Naive thymus-derived CD8-positive, alpha-beta T cell (primary cell): ENCODE measurements around the gene TFEB. TPM values are rescaled to one million over a fixed set of nuclear protein-coding genes. Genes with fewer than 3 reads are reported as not detected.
A peak's percentile ranks its signal among the peaks of the same experiment; 100 is the strongest.

ENCODE experiments used
- ATAC-seq, 2 donors: fragments of 150-1000 bp; cut with Tn5 transposase in 1 of 2; sonication (Bioruptor Pico), chemical (Tn5 transposase) in 1 of 2; 1 replicate in 1 of 2; 2 replicates in 1 of 2; pipeline ENCODE4 v1.10.0; 2021; ENCODE audit warnings: mild to moderate bottlenecking in 2 of 2, moderate library complexity in 2 of 2
- POLR2A ChIA-PET: fragments of 350-600 bp; sonication (Branson Sonifier 250); formaldehyde crosslinking; loops from one replicate; lab custom pipeline; 2021; ENCODE audit warnings: antibody characterized with exemption; lab: Charles Lee
- DNase-seq, 10 donors: peaks; one replicate each; pipeline versions ENCODE4 v3.0.0 to v3.0.0-alpha.2; 2020 to 2022
- H3K27ac Mint-ChIP-seq, 10 donors: one replicate each; pipeline ENCODE4 v1.8.0; 2020 to 2022; ENCODE audit warnings: mild to moderate bottlenecking in 10 of 10, mixed read lengths in 10 of 10, moderate library complexity in 4 of 10, inconsistent platforms in 1 of 10
- H3K27me3 Mint-ChIP-seq, 5 donors: one replicate each; pipeline ENCODE4 v1.8.0; 2021 to 2022; ENCODE audit warnings: mixed read lengths in 5 of 5
- H3K36me3 Mint-ChIP-seq, 3 donors: one replicate each; pipeline ENCODE4 v1.8.0; 2020 to 2022; ENCODE audit warnings: mixed read lengths in 3 of 3, mild to moderate bottlenecking in 2 of 3, inconsistent platforms in 1 of 3
- H3K4me1 Mint-ChIP-seq, 4 donors: one replicate each; pipeline ENCODE4 v1.8.0; 2021 to 2022; ENCODE audit warnings: mixed read lengths in 4 of 4
- H3K4me3 Mint-ChIP-seq, 10 donors: one replicate each; pipeline ENCODE4 v1.8.0; 2020 to 2022; ENCODE audit warnings: mild to moderate bottlenecking in 10 of 10, mixed read lengths in 10 of 10, moderate library complexity in 6 of 10, inconsistent platforms in 1 of 10
- H3K9me3 Mint-ChIP-seq, 9 donors: one replicate each; pipeline ENCODE4 v1.8.0; 2020 to 2022; ENCODE audit warnings: mixed read lengths in 9 of 9, mild to moderate bottlenecking in 3 of 9, inconsistent platforms in 1 of 9, moderate library complexity in 1 of 9
- polyA plus RNA-seq, 3 donors: library from polyadenylated mRNA; unstranded; fragments of 300-500 nt; fragmentation: Illumina TruSeq; gene quantifications; one replicate each; pipeline ENCODE4 v1.2.3, GENCODE V29; 2021
- total RNA-seq, 8 experiments: library from RNA in 2 of 8; stranded (reverse) in 2 of 8; gene quantifications; one replicate each; pipeline ENCODE4 v1.2.3 and lab custom pipeline; 2021 to 2026

TFEB gene
- total and polyA plus RNA-seq, 5 experiments from 2014 or later = 2.6 to 10.8 (median 9.2) TPM

- Mint-ChIP-seq H3K4me1 (peaks cover 0 to 20% (median 2%) of the 10 kb centered on the region in 4 donors), H3K4me3 (no peak overlapping the region)
- no peak for DNase-seq
Observed at GRCh38 chr6:41695825-41696224, 39.6 kb downstream of the TFEB start.

GRCh38 chr6:41694815-41695526 lies 40.4 kb downstream of the TFEB start:
- POLR2A ChIA-PET = no interaction called here
- DNase-seq = no peak
- peaks cover 0 to 20% (median 2%) of the 10 kb centered on the region in 4 donors for H3K4me1 Mint-ChIP-seq

More at GRCh38 chr6:41695825-41696224, 39.6 kb downstream of the TFEB start:
- ATAC-seq = no peak
- Mint-ChIP-seq H3K27me3 (no peaks in the 10 kb centered on the region), H3K36me3 (no peaks in the 10 kb centered on the region), H3K9me3 (no peaks in the 10 kb centered on the region), H3K27ac (no peak overlapping the region)
- POLR2A ChIA-PET = no interaction called here

GRCh38 chr6:41693281-41694240 lies 41.8 kb downstream of the TFEB start:
- DNase-seq (no peak), ATAC-seq (no peak)
- Mint-ChIP-seq H3K9me3 (no peaks in the 10 kb centered on the region), H3K27ac (peak overlapping the region in 1 of 10 donors; percentile 34), H3K4me1 (peaks cover 0 to 12% (median 3%) of the 10 kb centered on the region in 4 donors), H3K4me3 (no peak overlapping the region), H3K36me3 (peaks cover 0 to 6% (median 0%) of the 10 kb centered on the region in 3 donors), H3K27me3 (no peaks in the 10 kb centered on the region)
- POLR2A ChIA-PET = no interaction called here

More at GRCh38 chr6:41694815-41695526, 40.4 kb downstream of the TFEB start:
- Mint-ChIP-seq H3K27ac (peak overlapping the region in 1 of 10 donors; percentile 10), H3K9me3 (no peaks in the 10 kb centered on the region), H3K27me3 (no peaks in the 10 kb centered on the region), H3K36me3 (peaks cover 0 to 6% (median 0%) of the 10 kb centered on the region in 3 donors), H3K4me3 (no peak overlapping the region)
- no peak for ATAC-seq

GRCh38 chr6:41692730-41693129 lies 42.7 kb downstream of the TFEB start:
- Mint-ChIP-seq H3K4me1 (peaks cover 0 to 11% (median 3%) of the 10 kb centered on the region in 4 donors), H3K4me3 (peak overlapping the region in 1 of 10 donors; percentile 54), H3K27me3 (no peaks in the 10 kb centered on the region), H3K36me3 (peaks cover 0 to 10% (median 0%) of the 10 kb centered on the region in 3 donors), H3K9me3 (no peaks in the 10 kb centered on the region), H3K27ac (no peak overlapping the region)
- no peak for ATAC-seq
- DNase-seq = no peak
- POLR2A ChIA-PET = no interaction called here

GRCh38 chr6:41692080-41692675 lies 43.2 kb downstream of the TFEB start:
- no peaks in the 10 kb centered on the region for H3K27me3 Mint-ChIP-seq
- POLR2A ChIA-PET = no interaction called here
- no peak overlapping the region for H3K27ac Mint-ChIP-seq
- H3K4me3 Mint-ChIP-seq = no peak overlapping the region
- peaks cover 0 to 10% (median 0%) of the 10 kb centered on the region in 3 donors for H3K36me3 Mint-ChIP-seq
- ATAC-seq (no peak), DNase-seq (no peak)
- H3K4me1 Mint-ChIP-seq = peaks cover 0 to 8% (median 3%) of the 10 kb centered on the region in 4 donors
- no peaks in the 10 kb centered on the region for H3K9me3 Mint-ChIP-seq

- POLR2A ChIA-PET = no interaction called here
- Mint-ChIP-seq H3K27ac (peak overlapping the region in 2 of 10 donors; percentile 28 to 33), H3K4me1 (peaks cover 0 to 8% (median 3%) of the 10 kb centered on the region in 4 donors), H3K27me3 (no peaks in the 10 kb centered on the region), H3K36me3 (peaks cover 0 to 11% (median 0%) of the 10 kb centered on the region in 3 donors), H3K9me3 (no peaks in the 10 kb centered on the region), H3K4me3 (no peak overlapping the region)
- DNase-seq (no peak), ATAC-seq (no peak)
Observed at GRCh38 chr6:41691426-41692079, 43.9 kb downstream of the TFEB start.

- ATAC-seq = no peak
- POLR2A ChIA-PET = no interaction called here
- no peaks in the 10 kb centered on the region for H3K9me3 Mint-ChIP-seq
- DNase-seq = no peak
- peaks cover 0 to 8% (median 3%) of the 10 kb centered on the region in 4 donors for H3K4me1 Mint-ChIP-seq
- H3K36me3 Mint-ChIP-seq = peaks cover 0 to 14% (median 0%) of the 10 kb centered on the region in 3 donors
- no peaks in the 10 kb centered on the region for H3K27me3 Mint-ChIP-seq
- no peak overlapping the region for H3K4me3 Mint-ChIP-seq
- peak overlapping the region in 1 of 10 donors; percentile 33 for H3K27ac Mint-ChIP-seq
Observed at GRCh38 chr6:41690541-41691330, 44.7 kb downstream of the TFEB start.

- H3K9me3 Mint-ChIP-seq = no peaks in the 10 kb centered on the region
- H3K36me3 Mint-ChIP-seq = peaks cover 0 to 16% (median 0%) of the 10 kb centered on the region in 3 donors
- H3K4me3 Mint-ChIP-seq = no peak overlapping the region
- no peaks in the 10 kb centered on the region for H3K27me3 Mint-ChIP-seq
- no peak for DNase-seq
- POLR2A ChIA-PET = interaction anchor here (1.3 kb wide), 1 partner anchor 44 kb away, joined by 4 read pairs; no protein-coding TSS in a partner anchor
- H3K27ac Mint-ChIP-seq = peak overlapping the region in 2 of 10 donors; percentile 33 to 75
- no peak for ATAC-seq
- H3K4me1 Mint-ChIP-seq = peaks cover 0 to 3% (median 2%) of the 10 kb centered on the region in 4 donors
Observed at GRCh38 chr6:41689171-41690008, 46.0 kb downstream of the TFEB start.

- no peaks in the 10 kb centered on the region for H3K27me3 Mint-ChIP-seq
- H3K4me3 Mint-ChIP-seq = no peak overlapping the region
- no peaks in the 10 kb centered on the region for H3K9me3 Mint-ChIP-seq
- DNase-seq (no peak), ATAC-seq (no peak)
- H3K27ac Mint-ChIP-seq = peak overlapping the region in 1 of 10 donors; percentile 54
- POLR2A ChIA-PET = interaction anchor here (1.3 kb wide), 1 partner anchor 45 kb away, joined by 4 read pairs; no protein-coding TSS in a partner anchor
- H3K4me1 Mint-ChIP-seq = peaks cover 5 to 7% (median 6%) of the 10 kb centered on the region in 4 donors
- peaks cover 0 to 16% (median 0%) of the 10 kb centered on the region in 3 donors for H3K36me3 Mint-ChIP-seq
Observed at GRCh38 chr6:41688256-41688965, 47.0 kb downstream of the TFEB start.

GRCh38 chr6:41687501-41688175 lies 47.8 kb downstream of the TFEB start:
- ATAC-seq = no peak
- POLR2A ChIA-PET = interaction anchor here (1.3 kb wide), 1 partner anchor 46 kb away, joined by 4 read pairs; no protein-coding TSS in a partner anchor
- peaks cover 7 to 13% (median 10%) of the 10 kb centered on the region in 4 donors for H3K4me1 Mint-ChIP-seq
- H3K27me3 Mint-ChIP-seq = no peaks in the 10 kb centered on the region
- H3K27ac Mint-ChIP-seq = peak overlapping the region in 1 of 10 donors; percentile 54
- H3K36me3 Mint-ChIP-seq = peaks cover 0 to 16% (median 0%) of the 10 kb centered on the region in 3 donors
- no peak overlapping the region for H3K4me3 Mint-ChIP-seq
- no peaks in the 10 kb centered on the region for H3K9me3 Mint-ChIP-seq
- no peak for DNase-seq
